Activated CD8-positive, alpha-beta memory T cell treated with anti-CD3 and anti-CD28 coated beads, Interleukin-2, amount 50 U/mL, for 4 hours (primary cell): ENCODE data around the gene DCTN2.
"Not testable (repeated sequence)": the region's sequence is repeated elsewhere in the genome, so short reads cannot be mapped to it uniquely, and the experiment has no call there.

ENCODE experiments used
- DNase-seq: peaks from one replicate; pipeline ENCODE4 v3.0.0-alpha.2; 2020

DCTN2 gene

GRCh38 chr12:57513677-57514076 is 33.3 kb downstream of the DCTN2 start:
- not testable (repeated sequence) for DNase-seq

- DNase-seq, result no peak
These were observed 33.7 kb downstream of the DCTN2 start for GRCh38 chr12:57513266-57513665.

GRCh38 chr12:57512665-57513064 is 34.3 kb downstream of the DCTN2 start:
- DNase-seq, result no peak

GRCh38 chr12:57511588-57512325 is 35.2 kb downstream of the DCTN2 start:
- DNase-seq, result no peak

GRCh38 chr12:57511161-57511560 is 35.8 kb downstream of the DCTN2 start:
- DNase-seq, result no peak

- not testable (repeated sequence) for DNase-seq
These were observed 39.2 kb downstream of the DCTN2 start for GRCh38 chr12:57507796-57508195.

GRCh38 chr12:57506541-57506940 is 40.5 kb downstream of the DCTN2 start:
- DNase-seq, result not testable (repeated sequence)

- not testable (repeated sequence) for DNase-seq
These were observed 44.6 kb downstream of the DCTN2 start for GRCh38 chr12:57502311-57502969.

GRCh38 chr12:57500213-57500612 is 46.8 kb downstream of the DCTN2 start:
- DNase-seq, result no peak

GRCh38 chr12:57498571-57498970 is 48.4 kb downstream of the DCTN2 start:
- no peak for DNase-seq

- no peak for DNase-seq
These were observed 48.9 kb downstream of the DCTN2 start for GRCh38 chr12:57498132-57498502.

- no peak for DNase-seq
These were observed 49.5 kb downstream of the DCTN2 start for GRCh38 chr12:57497223-57498131.

- no peak for DNase-seq
These were observed 50.2 kb downstream of the DCTN2 start for GRCh38 chr12:57496822-57497221.

GRCh38 chr12:57495051-57495701 is 51.8 kb downstream of the DCTN2 start:
- not testable (repeated sequence) for DNase-seq

- DNase-seq, result no peak
These were observed 55.4 kb downstream of the DCTN2 start for GRCh38 chr12:57491393-57492280.

- no peak for DNase-seq
These were observed 56.9 kb downstream of the DCTN2 start for GRCh38 chr12:57490126-57490525.

- DNase-seq, result no peak
These were observed 57.8 kb downstream of the DCTN2 start for GRCh38 chr12:57489157-57489641.

GRCh38 chr12:57488402-57489156 is 58.4 kb downstream of the DCTN2 start:
- DNase-seq, result no peak

- peak; percentile 89 for DNase-seq
These were observed 59.2 kb downstream of the DCTN2 start, which contains the start of gene MARS1 for GRCh38 chr12:57487597-57488401. Gene MARS1, plus strand, starts transcription at chr12:57488068. Its CDS starts 23 bp downstream, at chr12:57488091.

GRCh38 chr12:57487055-57487596 is 59.9 kb downstream of the DCTN2 start:
- no peak for DNase-seq
